ENCODE data around the gene BCORL1.

The BCORL1 gene

DNA sequence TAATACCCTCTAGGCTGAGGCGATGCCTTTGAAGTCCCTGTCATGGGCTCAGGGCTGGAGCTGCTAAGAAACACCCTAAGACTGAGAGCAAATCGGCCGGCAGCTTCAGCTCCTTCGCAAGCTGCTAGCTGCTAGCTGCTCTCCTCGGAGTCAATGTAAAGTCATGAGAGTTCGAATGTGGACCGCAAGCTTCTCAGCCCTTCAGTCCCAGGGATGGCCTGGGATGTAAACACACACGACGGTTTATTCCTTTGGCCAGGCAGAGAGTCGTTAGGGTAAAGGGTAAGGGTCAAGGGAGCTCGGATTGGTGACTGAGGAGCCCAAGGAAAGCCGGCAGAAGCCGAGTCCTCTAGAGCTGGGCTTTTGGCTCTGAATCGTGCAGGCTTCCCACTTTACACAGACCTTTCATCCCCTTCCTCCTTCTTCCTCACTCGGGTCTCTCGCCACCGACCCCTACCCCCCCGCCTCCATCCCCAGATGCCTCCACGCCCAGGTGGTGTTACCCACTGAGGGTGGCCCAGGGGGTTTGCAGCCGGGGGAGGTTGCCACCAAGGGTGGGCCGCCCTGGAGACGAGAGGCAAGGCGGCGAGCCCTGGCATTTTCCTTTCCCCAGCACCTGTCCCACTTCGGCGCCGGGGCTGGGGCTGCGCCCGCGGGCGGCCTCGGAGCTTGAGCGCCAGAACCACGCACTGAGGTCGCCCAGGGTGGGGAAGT lies 3.1 kb upstream of the BCORL1 start:
- peak; percentile 30 for DNase-seq (ENCODE audit: low read depth)
- TF ChIP-seq, protein P1, sequence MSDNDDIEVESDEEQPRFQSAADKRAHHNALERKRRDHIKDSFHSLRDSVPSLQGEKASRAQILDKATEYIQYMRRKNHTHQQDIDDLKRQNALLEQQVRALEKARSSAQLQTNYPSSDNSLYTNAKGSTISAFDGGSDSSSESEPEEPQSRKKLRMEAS (IDR thresholded peaks at IDR 0.05; ENCODE audit: low read depth, low read length) = no peak
- TF ChIP-seq, protein P2, sequence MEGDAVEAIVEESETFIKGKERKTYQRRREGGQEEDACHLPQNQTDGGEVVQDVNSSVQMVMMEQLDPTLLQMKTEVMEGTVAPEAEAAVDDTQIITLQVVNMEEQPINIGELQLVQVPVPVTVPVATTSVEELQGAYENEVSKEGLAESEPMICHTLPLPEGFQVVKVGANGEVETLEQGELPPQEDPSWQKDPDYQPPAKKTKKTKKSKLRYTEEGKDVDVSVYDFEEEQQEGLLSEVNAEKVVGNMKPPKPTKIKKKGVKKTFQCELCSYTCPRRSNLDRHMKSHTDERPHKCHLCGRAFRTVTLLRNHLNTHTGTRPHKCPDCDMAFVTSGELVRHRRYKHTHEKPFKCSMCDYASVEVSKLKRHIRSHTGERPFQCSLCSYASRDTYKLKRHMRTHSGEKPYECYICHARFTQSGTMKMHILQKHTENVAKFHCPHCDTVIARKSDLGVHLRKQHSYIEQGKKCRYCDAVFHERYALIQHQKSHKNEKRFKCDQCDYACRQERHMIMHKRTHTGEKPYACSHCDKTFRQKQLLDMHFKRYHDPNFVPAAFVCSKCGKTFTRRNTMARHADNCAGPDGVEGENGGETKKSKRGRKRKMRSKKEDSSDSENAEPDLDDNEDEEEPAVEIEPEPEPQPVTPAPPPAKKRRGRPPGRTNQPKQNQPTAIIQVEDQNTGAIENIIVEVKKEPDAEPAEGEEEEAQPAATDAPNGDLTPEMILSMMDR (IDR thresholded peaks at IDR 0.05; ENCODE audit: low read depth, low read length) = no peak
- TF ChIP-seq MYC (IDR thresholded peaks at IDR 0.05; ENCODE audit: low read depth, low read length) (no peak), POLR2A (IDR thresholded peaks at IDR 0.05; ENCODE audit: extremely low read depth, insufficient read length) (no peak)
- no peak overlapping the region for H3K4me3 ChIP-seq (ENCODE audit: low read depth, low read length)

DNA sequence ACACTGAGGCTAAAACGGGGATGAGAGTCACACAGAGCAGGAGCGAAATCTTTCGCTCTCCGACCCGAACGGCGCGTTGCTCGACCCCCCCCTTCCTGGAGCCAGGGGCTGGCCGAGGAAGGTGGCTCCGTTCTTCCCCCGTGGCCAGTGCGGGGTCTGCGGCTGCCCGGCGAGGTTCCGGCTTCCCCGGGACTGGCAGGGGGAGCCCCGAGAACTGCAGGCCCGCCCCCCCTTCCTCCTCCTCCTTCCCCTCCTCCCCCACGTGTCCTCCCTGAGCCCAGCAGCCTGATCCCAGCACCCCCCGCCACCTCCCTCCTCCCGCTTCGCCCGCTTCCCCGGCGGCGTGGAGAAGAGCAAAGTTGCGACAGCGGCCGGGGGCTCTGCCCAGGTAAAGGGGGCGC lies 2.4 kb upstream of the BCORL1 start:
- TF ChIP-seq, protein P2 (IDR thresholded peaks at IDR 0.05; ENCODE audit: low read depth, low read length) = no peak
- TF ChIP-seq, protein P1 (IDR thresholded peaks at IDR 0.05; ENCODE audit: low read depth, low read length) = no peak
- TF ChIP-seq POLR2A (IDR thresholded peaks at IDR 0.05; ENCODE audit: extremely low read depth, insufficient read length) = no peak
- TF ChIP-seq MYC (IDR thresholded peaks at IDR 0.05; ENCODE audit: low read depth, low read length) = no peak
- no peak overlapping the region for H3K4me3 ChIP-seq (ENCODE audit: low read depth, low read length)
- peak; percentile 60 for DNase-seq (ENCODE audit: low read depth)

DNA sequence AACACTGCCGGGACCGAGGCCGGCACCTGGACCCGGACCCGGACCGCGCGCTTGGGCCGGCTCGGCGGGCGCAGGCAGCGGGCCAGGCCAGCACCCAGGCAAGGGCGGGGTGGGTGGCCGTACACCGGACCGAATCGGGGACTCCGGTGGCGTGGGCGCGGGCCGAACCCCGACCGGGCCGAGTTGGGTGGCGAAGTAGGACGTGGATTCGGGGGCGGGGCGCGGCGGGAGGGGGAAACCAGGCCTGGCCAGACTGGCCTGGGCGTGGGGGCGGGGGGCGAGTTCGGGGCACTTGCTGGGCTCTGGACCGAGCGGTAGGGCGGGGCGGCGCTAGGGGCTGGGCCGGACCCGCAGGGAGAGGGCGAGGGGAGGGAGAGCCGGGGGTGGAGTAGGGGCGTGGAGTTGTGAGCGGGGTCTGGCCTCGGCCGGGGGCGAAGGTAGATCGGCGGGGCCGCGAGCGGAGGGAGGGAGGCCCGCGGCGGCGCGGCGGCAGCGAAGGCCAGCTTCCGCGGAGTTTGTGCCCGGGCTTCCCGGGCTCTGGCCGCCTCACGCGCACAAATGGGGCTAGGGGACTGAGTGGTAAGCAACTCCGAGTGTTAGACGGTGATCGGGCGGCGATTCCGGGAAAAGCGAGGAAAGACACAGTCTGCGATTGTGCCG lies 1.8 kb upstream of the BCORL1 start:
- TF ChIP-seq, protein P1 (IDR thresholded peaks at IDR 0.05; ENCODE audit: low read depth, low read length) = no peak
- TF ChIP-seq MYC (IDR thresholded peaks at IDR 0.05; ENCODE audit: low read depth, low read length) = no peak
- TF ChIP-seq, protein P2 (IDR thresholded peaks at IDR 0.05; ENCODE audit: low read depth, low read length) = no peak
- TF ChIP-seq POLR2A (IDR thresholded peaks at IDR 0.05; ENCODE audit: extremely low read depth, insufficient read length) = no peak
- peak overlapping the region; percentile 59 for H3K4me3 ChIP-seq (ENCODE audit: low read depth, low read length)
- peak; percentile 66 for DNase-seq (ENCODE audit: low read depth)

DNA sequence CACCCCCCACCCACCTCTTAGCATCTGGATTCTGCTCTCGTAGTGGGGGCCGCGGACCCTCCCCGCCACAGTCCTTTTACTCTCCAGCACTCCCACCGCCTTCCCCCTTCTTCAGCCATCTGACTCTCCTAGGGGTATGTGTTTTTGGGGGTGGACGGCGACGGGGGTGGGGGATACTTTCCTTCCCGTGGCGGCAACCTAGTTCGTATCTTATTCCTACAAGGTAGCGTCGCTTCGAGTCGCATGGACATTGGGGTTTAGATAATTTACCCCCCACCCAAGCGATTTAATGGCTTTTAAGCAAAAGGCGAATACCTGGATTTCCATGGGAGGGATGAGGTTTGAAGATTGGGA lies 1.3 kb upstream of the BCORL1 start:
- TF ChIP-seq, protein P1 (IDR thresholded peaks at IDR 0.05; ENCODE audit: low read depth, low read length) = no peak
- TF ChIP-seq, protein P2 (IDR thresholded peaks at IDR 0.05; ENCODE audit: low read depth, low read length) = no peak
- no peak for TF ChIP-seq MYC (IDR thresholded peaks at IDR 0.05; ENCODE audit: low read depth, low read length)
- no peak for TF ChIP-seq POLR2A (IDR thresholded peaks at IDR 0.05; ENCODE audit: extremely low read depth, insufficient read length)
- H3K4me3 ChIP-seq (ENCODE audit: low read depth, low read length) = peak overlapping the region; percentile 59

DNA sequence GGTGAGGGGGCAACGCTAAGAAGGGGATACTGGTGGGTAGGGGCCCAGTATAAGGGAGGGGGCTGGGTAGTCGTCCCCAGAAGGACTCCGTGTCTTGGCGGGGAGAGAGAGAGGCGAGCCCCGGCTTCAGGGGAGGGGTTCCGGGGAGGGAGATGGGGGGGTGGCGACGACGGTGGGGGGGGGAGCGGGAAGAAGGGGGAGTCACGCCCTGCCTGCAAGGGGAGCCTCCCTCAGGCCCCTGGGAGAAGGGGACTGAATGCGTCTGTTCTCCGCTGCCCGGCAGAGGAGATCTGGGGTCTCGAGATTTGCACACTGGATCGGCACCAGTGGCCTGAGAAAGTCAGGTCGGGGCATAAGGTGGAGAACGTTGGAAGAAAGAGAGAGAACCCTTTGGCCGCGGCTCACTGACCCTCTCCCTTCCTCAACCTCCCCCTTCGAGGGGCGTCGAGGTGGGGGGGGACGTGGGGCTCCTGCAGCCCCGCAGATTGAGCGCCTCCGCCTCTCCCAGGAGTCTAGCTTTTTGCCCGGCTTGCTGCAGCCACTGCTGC lies 609 bp upstream of the BCORL1 start:
- no peak for TF ChIP-seq POLR2A (IDR thresholded peaks at IDR 0.05; ENCODE audit: extremely low read depth, insufficient read length)
- TF ChIP-seq, protein P2 (IDR thresholded peaks at IDR 0.05; ENCODE audit: low read depth, low read length) = no peak
- no peak for TF ChIP-seq MYC (IDR thresholded peaks at IDR 0.05; ENCODE audit: low read depth, low read length)
- TF ChIP-seq, protein P1 (IDR thresholded peaks at IDR 0.05; ENCODE audit: low read depth, low read length) = no peak
- peak; percentile 35 for DNase-seq (ENCODE audit: low read depth)
- peak overlapping the region; percentile 59 for H3K4me3 ChIP-seq (ENCODE audit: low read depth, low read length)

More for the DNA sequence above, 1.3 kb upstream of the BCORL1 start:
- no peak for DNase-seq (ENCODE audit: low read depth)

Measured in NB4 (cell line).